ENCODE data around the gene GPSM1.
"Not testable (repeated sequence)": the region's sequence is repeated elsewhere in the genome, so short reads cannot be mapped to it uniquely, and the experiment has no call there.

GPSM1 gene

GRCh38 chr9:136348691-136349090, 21.4 kb downstream of the GPSM1 start:
- no peak overlapping the region for H3K4me3 ChIP-seq (ENCODE audit: low read length)
- DNase-seq (ENCODE audit: low read depth): no peak
- no peak for TF ChIP-seq CTCF (conservative IDR thresholded peaks at IDR 0.05; ENCODE audit: low read depth, low read length)

GRCh38 chr9:136349546-136349945, 22.2 kb downstream of the GPSM1 start:
- DNase-seq (ENCODE audit: low read depth): no peak
- TF ChIP-seq CTCF (conservative IDR thresholded peaks at IDR 0.05; ENCODE audit: low read depth, low read length): no peak
- no peak overlapping the region for H3K4me3 ChIP-seq (ENCODE audit: low read length)

- TF ChIP-seq CTCF (conservative IDR thresholded peaks at IDR 0.05; ENCODE audit: low read depth, low read length): no peak
- no peak for DNase-seq (ENCODE audit: low read depth)
- no peak overlapping the region for H3K4me3 ChIP-seq (ENCODE audit: low read length)
Measured at GRCh38 chr9:136351252-136351800, 24.0 kb downstream of the GPSM1 start.

- H3K4me3 ChIP-seq (ENCODE audit: low read length): not testable (repeated sequence)
Measured at GRCh38 chr9:136351868-136352267, 24.5 kb downstream of the GPSM1 start.

GRCh38 chr9:136352682-136353081, 25.3 kb downstream of the GPSM1 start:
- TF ChIP-seq CTCF (conservative IDR thresholded peaks at IDR 0.05; ENCODE audit: low read depth, low read length): no peak
- H3K4me3 ChIP-seq (ENCODE audit: low read length): no peak overlapping the region

More at GRCh38 chr9:136351868-136352267, 24.5 kb downstream of the GPSM1 start:
- not testable (repeated sequence) for DNase-seq (ENCODE audit: low read depth)

GRCh38 chr9:136353088-136353487, 25.7 kb downstream of the GPSM1 start:
- TF ChIP-seq CTCF (conservative IDR thresholded peaks at IDR 0.05; ENCODE audit: low read depth, low read length): no peak
- no peak overlapping the region for H3K4me3 ChIP-seq (ENCODE audit: low read length)

More at GRCh38 chr9:136352682-136353081, 25.3 kb downstream of the GPSM1 start:
- DNase-seq (ENCODE audit: low read depth): no peak

GRCh38 chr9:136353757-136354488, 26.6 kb downstream of the GPSM1 start:
- H3K4me3 ChIP-seq (ENCODE audit: low read length): no peak overlapping the region

More at GRCh38 chr9:136353088-136353487, 25.7 kb downstream of the GPSM1 start:
- no peak for DNase-seq (ENCODE audit: low read depth)

More at GRCh38 chr9:136353757-136354488, 26.6 kb downstream of the GPSM1 start:
- TF ChIP-seq CTCF (conservative IDR thresholded peaks at IDR 0.05; ENCODE audit: low read depth, low read length): no peak
- DNase-seq (ENCODE audit: low read depth): no peak
